ENCODE data around the gene CGB3.
"Not testable (repeated sequence)": the region's sequence is repeated elsewhere in the genome, so short reads cannot be mapped to it uniquely, and the experiment has no call there.

Gene CGB3

GRCh38 chr19:49042666-49043065 lies 18.5 kb upstream of the CGB3 start:
- DNase-seq (ENCODE audit: low read depth) = not testable (repeated sequence)

GRCh38 chr19:49042177-49042576 lies 18.0 kb upstream of the CGB3 start:
- DNase-seq (ENCODE audit: low read depth) = no peak

DNA sequence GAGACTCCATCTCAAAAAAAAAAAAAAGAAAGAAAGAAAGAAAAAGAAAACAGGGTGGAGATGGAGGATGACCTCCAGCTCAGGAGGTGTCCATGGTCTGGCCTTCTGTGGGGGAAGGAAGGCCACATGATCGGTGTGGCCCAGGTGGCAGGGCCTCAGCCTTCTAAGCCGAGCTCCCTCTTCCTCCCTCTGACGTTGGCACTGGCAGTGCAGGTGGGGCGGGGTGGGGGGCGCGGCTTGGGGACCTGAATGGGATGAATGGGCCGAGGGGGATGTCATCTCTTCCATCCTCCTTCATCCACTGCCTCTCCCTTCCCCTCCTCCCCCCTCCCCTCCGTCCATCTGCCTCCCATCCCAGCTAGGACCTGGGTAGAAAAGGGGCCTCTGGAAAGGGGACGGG lies 15.6 kb upstream of the CGB3 start:
- not testable (repeated sequence) for DNase-seq (ENCODE audit: low read depth)

- not testable (repeated sequence) for DNase-seq (ENCODE audit: low read depth)
Observed at GRCh38 chr19:49038557-49039276, 14.6 kb upstream of the CGB3 start.

- DNase-seq (ENCODE audit: low read depth) = not testable (repeated sequence)
Observed at GRCh38 chr19:49038111-49038510, 14.0 kb upstream of the CGB3 start.

- not testable (repeated sequence) for DNase-seq (ENCODE audit: low read depth)
Observed at GRCh38 chr19:49036815-49037214, 12.7 kb upstream of the CGB3 start, which contains the start of gene CGB1. Gene CGB1, minus strand, starts transcription at chr19:49036895. Its CDS starts 184 bp downstream, at chr19:49036711.

DNA sequence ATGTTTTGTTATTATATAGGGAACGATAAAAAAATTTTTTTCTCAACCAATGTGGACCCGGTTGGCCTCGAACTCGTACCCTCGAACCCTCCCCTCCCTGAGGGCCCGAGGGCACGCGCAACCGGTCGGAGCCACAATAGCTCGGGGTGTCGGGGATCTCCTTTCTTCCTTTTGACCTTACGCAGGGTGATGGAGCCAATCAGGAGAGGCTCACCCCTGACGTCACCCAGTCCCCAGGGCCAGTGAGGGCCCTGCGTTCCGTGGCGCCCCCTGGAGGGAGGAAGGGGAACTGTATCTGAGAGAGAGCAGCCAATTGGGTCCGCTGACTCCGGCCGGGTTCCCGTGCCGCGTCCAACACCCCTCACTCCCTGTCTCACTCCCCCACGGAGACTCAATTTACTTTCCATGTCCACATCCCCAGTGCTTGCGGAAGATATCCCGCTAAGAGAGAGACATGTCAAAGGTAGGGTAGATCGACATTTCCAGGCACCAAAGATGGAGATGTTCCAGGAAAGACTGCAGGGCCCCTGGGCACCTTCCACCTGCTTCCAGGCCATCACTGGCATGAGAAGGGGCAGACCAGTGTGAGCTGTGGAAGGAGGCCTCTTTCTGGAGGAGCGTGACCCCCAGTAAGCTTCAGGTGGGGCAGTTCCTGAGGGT lies 7.6 kb upstream of the CGB3 start, which contains the start of gene CGB2:
Gene CGB2, plus strand, starts transcription at position 249 of the 660 bp plus-strand sequence. Its CDS starts 206 bp downstream, at position 455.
- DNase-seq (ENCODE audit: low read depth) = peak; percentile 25

- DNase-seq (ENCODE audit: low read depth) = not testable (repeated sequence)
Observed at GRCh38 chr19:49030323-49030722, 6.2 kb upstream of the CGB3 start.

GRCh38 chr19:49029749-49030148 lies 5.6 kb upstream of the CGB3 start:
- not testable (repeated sequence) for DNase-seq (ENCODE audit: low read depth)

DNA sequence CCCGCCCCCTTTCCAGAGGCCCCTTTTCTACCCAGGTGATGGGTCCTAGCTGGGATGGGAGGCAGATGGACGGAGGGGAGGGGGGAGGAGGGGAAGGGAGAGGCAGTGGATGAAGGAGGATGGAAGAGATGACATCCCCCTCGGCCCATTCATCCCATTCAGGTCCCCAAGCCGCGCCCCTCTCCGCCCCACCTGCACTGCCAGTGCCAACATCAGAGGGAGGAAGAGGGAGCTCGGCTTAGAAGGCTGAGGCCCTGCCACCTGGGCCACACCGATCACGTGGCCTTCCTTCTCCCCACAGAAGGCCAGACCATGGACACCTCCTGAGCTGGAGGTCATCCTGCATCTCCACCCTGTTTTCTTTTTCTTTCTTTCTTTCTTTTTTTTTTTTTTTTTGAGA lies 4.6 kb upstream of the CGB3 start:
- not testable (repeated sequence) for DNase-seq (ENCODE audit: low read depth)

GRCh38 chr19:49025599-49025998 lies 1.5 kb upstream of the CGB3 start:
- DNase-seq (ENCODE audit: low read depth) = not testable (repeated sequence)

GRCh38 chr19:49025088-49025487 lies 955 bp upstream of the CGB3 start:
- DNase-seq (ENCODE audit: low read depth) = not testable (repeated sequence)

DNA sequence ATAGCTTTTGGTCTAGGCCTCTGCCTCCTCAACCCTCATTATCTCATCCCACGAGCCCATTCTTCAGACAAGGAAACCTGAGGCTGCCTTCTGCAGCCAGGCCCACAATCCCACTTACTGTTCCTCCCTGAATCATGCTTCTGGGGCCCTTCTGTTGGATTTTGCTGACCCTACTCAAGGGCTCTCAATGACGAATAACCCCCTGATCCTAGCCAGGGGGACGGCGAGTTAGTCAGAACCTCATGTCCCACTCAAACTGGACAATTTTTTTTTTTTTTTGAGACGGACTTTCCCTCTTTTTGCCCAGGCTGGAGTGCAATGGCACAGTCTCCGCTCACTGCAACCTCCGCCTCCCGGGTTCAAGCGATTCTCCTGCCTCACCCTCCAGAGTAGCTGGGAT lies 2.0 kb downstream of the CGB3 start:
- no peak for DNase-seq (ENCODE audit: low read depth)

GRCh38 chr19:49020931-49021895 lies 2.9 kb downstream of the CGB3 start:
- no peak for DNase-seq (ENCODE audit: low read depth)

GRCh38 chr19:49020342-49020741 lies 3.8 kb downstream of the CGB3 start:
- no peak for DNase-seq (ENCODE audit: low read depth)

DNA sequence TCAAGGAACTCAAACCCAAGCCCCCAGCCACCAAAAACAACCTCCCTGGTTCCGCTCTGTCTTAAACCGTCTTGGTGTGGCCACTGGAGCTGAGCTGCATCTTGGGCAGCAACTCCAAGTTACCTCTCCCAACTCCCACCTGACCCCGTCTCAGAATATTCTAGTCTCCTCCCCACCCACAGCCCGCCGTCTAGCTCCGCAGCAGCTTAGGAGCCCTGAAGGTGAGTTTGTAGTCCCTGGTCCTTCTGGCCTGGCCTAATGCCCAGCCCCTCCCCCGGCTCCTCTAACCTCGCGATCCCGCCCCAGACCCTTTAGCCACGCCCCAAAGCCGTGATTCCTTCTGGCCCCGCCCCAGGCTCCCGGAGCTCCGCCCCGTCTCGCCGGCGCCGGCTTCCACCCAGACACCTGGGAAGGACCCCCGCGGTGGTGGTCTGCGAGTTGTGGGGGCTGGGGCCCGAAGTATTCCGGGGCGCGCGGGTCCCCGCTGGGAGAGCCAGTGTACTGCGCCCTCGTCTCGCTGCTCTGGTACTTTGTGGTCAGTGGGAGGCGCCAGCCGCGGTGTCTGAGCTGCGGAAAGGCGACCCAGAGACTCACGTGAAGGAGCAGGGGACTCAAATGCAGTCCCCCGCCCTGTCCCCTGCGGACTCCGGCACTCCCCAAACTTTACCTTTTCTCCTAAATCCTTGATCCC lies 4.7 kb downstream of the CGB3 start:
- DNase-seq (ENCODE audit: low read depth) = peak; percentile 36

DNA sequence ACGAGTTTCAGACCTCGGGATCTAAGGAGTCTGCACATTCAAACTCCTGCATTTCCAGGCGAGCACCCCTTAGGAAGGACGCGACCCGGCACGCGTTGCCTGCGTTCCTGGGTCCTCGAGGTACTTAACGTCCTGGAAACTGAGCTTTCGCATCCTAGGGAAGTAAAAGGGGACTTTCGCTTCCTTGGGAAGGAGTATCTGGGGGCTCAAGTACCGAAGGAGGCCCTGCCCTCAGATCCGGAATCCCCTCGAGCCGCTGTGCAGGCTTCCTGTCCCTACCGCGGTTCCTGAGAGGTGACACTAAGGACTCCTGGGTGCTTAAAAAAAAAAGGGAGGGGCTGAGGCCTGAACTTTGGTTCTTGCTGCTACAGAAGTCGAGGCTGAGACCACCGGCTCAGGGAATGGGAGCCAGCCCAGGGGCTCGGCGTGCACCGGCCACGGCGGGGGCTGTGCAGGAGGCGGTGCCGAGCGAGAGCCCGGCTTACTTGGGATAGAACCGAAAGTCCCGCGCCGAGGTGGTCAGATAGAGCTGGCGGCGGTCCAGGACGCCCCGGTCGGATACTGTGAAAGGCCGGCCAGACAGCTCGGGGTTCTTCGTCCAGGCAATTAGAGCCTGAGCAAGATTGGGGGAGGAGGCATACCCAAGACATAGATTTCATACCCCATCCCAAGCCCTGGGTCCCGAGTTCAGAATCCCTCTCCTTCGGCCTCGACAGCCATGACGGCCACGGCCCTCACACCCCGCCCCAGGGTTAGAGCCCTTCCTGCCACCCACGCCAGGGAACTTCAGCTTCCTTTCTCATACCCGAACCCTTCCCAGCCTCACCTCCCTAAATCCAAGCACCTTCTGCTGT lies 5.5 kb downstream of the CGB3 start:
- not testable (repeated sequence) for DNase-seq (ENCODE audit: low read depth)

GRCh38 chr19:49017666-49018351 lies 6.3 kb downstream of the CGB3 start:
- DNase-seq (ENCODE audit: low read depth) = peak; percentile 51

GRCh38 chr19:49017041-49017665 lies 7.0 kb downstream of the CGB3 start, which contains the start of gene LHB:
Gene LHB, minus strand, starts transcription at chr19:49017091. Its CDS starts 10 bp downstream, at chr19:49017081.
- no peak for DNase-seq (ENCODE audit: low read depth)

Data from T-helper 22 cell (primary cell).